Nephron (organoid): ENCODE results near the gene MOB3B.
A peak's percentile ranks its signal among the peaks of the same experiment; 100 is the strongest.

Source experiments
- H3K27ac Mint-ChIP-seq, 3 experiments: 2 replicates each; pipeline ENCODE4 v1.8.0; 2020; ENCODE audit warnings: mixed read lengths in 3 of 3, mild to moderate bottlenecking in 2 of 3, moderate library complexity in 1 of 3
- H3K27me3 Mint-ChIP-seq: 2 replicates; pipeline ENCODE4 v1.8.0; 2021; ENCODE audit warnings: low read depth, mild to moderate bottlenecking, moderate library complexity, mixed read lengths
- H3K36me3 Mint-ChIP-seq: 2 replicates; pipeline ENCODE4 v1.8.0; 2020; ENCODE audit warnings: low read depth, mixed read lengths
- H3K4me1 Mint-ChIP-seq: 2 replicates; pipeline ENCODE4 v1.8.0; 2020; ENCODE audit warnings: mixed read lengths
- H3K4me3 Mint-ChIP-seq, 3 experiments: 2 replicates each; pipeline ENCODE4 v1.8.0; 2020; ENCODE audit warnings: mild to moderate bottlenecking in 3 of 3, mixed read lengths in 3 of 3, moderate library complexity in 2 of 3
- H3K9me3 Mint-ChIP-seq: 2 replicates; pipeline ENCODE4 v1.8.0; 2020; ENCODE audit warnings: mixed read lengths
- CTCF ChIP-seq, 3 experiments: fragments of 200-600 bp; sonication (generic); IDR thresholded peaks; one replicate each; pipeline ENCODE4 v1.5.0; 2021; ENCODE audit warnings: antibody characterized with exemption in 3 of 3; ENCODE audit not compliant: unreplicated experiment in 3 of 3

The MOB3B gene

GRCh38 chr9:27529316-27530278 lies at the start of gene MOB3B:
Gene MOB3B, minus strand, starts transcription at chr9:27529814. Its CDS starts 74,264 bp downstream, at chr9:27455550.
- Mint-ChIP-seq H3K36me3 (peaks cover 10% of the 10 kb centered on the region), H3K9me3 (no peaks in the 10 kb centered on the region), H3K4me1 (peaks cover 49% of the 10 kb centered on the region)

GRCh38 chr9:27573634-27574590 lies 44.3 kb upstream of the MOB3B start:
- Mint-ChIP-seq H3K36me3 (no peaks in the 10 kb centered on the region), H3K27ac (peak overlapping the region; percentile 96 to 100 (median 98)), H3K27me3 (no peaks in the 10 kb centered on the region), H3K4me1 (peaks cover 28% of the 10 kb centered on the region), H3K9me3 (peaks cover 9% of the 10 kb centered on the region), H3K4me3 (peak overlapping the region; percentile 93 to 99 (median 98))
- no peak for TF ChIP-seq CTCF (IDR thresholded peaks at IDR 0.05; ENCODE audit: unreplicated experiment in 3 of 3)

More at GRCh38 chr9:27529316-27530278, at the start of gene MOB3B:
- peak within 1 kb of the TSS; percentile 94 to 98 (median 97) for H3K4me3 Mint-ChIP-seq
- H3K27me3 Mint-ChIP-seq, result peaks cover 6% of the 10 kb centered on the region
- TF ChIP-seq CTCF (IDR thresholded peaks at IDR 0.05; ENCODE audit: unreplicated experiment in 3 of 3), result peak; percentile 95 to 99 (median 98)
- H3K27ac Mint-ChIP-seq, result peak within 1 kb of the TSS; percentile 93 to 97 (median 95)

GRCh38 chr9:27572918-27573633 lies 43.5 kb upstream of the MOB3B start, which contains the start of gene C9orf72:
Gene C9orf72, minus strand, starts transcription at chr9:27573481. Its CDS starts 6,361 bp downstream, at chr9:27567120.
- no peak for TF ChIP-seq CTCF (IDR thresholded peaks at IDR 0.05; ENCODE audit: unreplicated experiment in 3 of 3)
- peaks cover 4% of the 10 kb centered on the region for H3K9me3 Mint-ChIP-seq
- H3K4me1 Mint-ChIP-seq, result peaks cover 28% of the 10 kb centered on the region
- H3K36me3 Mint-ChIP-seq, result no peaks in the 10 kb centered on the region
- no peaks in the 10 kb centered on the region for H3K27me3 Mint-ChIP-seq
- H3K27ac Mint-ChIP-seq, result peak within 1 kb of the TSS; percentile 96 to 100 (median 98)
- peak within 1 kb of the TSS; percentile 93 to 99 (median 98) for H3K4me3 Mint-ChIP-seq

- Mint-ChIP-seq H3K4me1 (peaks cover 28% of the 10 kb centered on the region), H3K27ac (peak overlapping the region; percentile 96 to 100 (median 98)), H3K9me3 (peaks cover 2% of the 10 kb centered on the region), H3K4me3 (peak overlapping the region; percentile 93 to 99 (median 98)), H3K27me3 (no peaks in the 10 kb centered on the region), H3K36me3 (no peaks in the 10 kb centered on the region)
- no peak for TF ChIP-seq CTCF (IDR thresholded peaks at IDR 0.05; ENCODE audit: unreplicated experiment in 3 of 3)
Observed at GRCh38 chr9:27572566-27572917, 42.9 kb upstream of the MOB3B start.

- no peak for TF ChIP-seq CTCF (IDR thresholded peaks at IDR 0.05; ENCODE audit: unreplicated experiment in 3 of 3)
- no peaks in the 10 kb centered on the region for H3K36me3 Mint-ChIP-seq
Observed at GRCh38 chr9:27572061-27572460, 42.4 kb upstream of the MOB3B start.

More at GRCh38 chr9:27572061-27572460, 42.4 kb upstream of the MOB3B start:
- Mint-ChIP-seq H3K27ac (peak overlapping the region; percentile 96 to 100 (median 98)), H3K9me3 (peaks cover 2% of the 10 kb centered on the region), H3K4me3 (peak overlapping the region; percentile 93 to 99 (median 98)), H3K27me3 (no peaks in the 10 kb centered on the region), H3K4me1 (peaks cover 28% of the 10 kb centered on the region)
